Mesangial cell (primary cell): ENCODE measurements around the gene IGSF21. TPM values are rescaled to one million over a fixed set of nuclear protein-coding genes. Genes with fewer than 3 reads are reported as not detected.

ENCODE experiments used
- total RNA-seq: library from RNA; depleted of rRNA; stranded (reverse); fragments of >200 nt; gene quantifications from 2 replicates; pipeline ENCODE4 v1.2.3, GENCODE V29; 2015

Gene IGSF21
- total RNA-seq: not detected in 2 replicates

GRCh38 chr1:18107369-18108298 lies at the start of gene IGSF21:
TSS of gene IGSF21 (plus strand) at chr1:18107798. CDS start at chr1:18108129, 331 bp downstream.

